BJ (cell line): ENCODE measurements around the gene XRRA1. TPM values are rescaled to one million over a fixed set of nuclear protein-coding genes. Genes with fewer than 3 reads are reported as not detected.
A peak's percentile ranks its signal among the peaks of the same experiment; 100 is the strongest.
"Not testable (repeated sequence)": the region's sequence is repeated elsewhere in the genome, so short reads cannot be mapped to it uniquely, and the experiment has no call there.

ENCODE experiments used
- CTCF ChIA-PET: fragments of 350-600 bp; formaldehyde crosslinking; extraction: SDS; loops from one replicate; lab custom pipeline; 2021; ENCODE audit warnings: antibody characterized with exemption, inconsistent platforms; lab: Yijun Ruan, JAX
- POLR2A ChIA-PET: fragments of 300-600 bp; sonication (Branson Sonifier 250); formaldehyde crosslinking; extraction: SDS; loops from one replicate; lab custom pipeline; 2021; ENCODE audit warnings: antibody characterized with exemption; lab: Charles Lee
- DNase-seq: peaks from one replicate; pipeline ENCODE4 v3.0.0-alpha.2; 2011; ENCODE audit warnings: low read depth
- H3K27me3 ChIP-seq: 2 replicates; pipeline ENCODE4 v1.6.0; 2011; ENCODE audit warnings: low read length; ENCODE audit not compliant: control insufficient read depth, insufficient read depth
- H3K36me3 ChIP-seq: 2 replicates; pipeline ENCODE4 v1.5.1; 2011; ENCODE audit warnings: low read length; ENCODE audit not compliant: control insufficient read depth, insufficient read depth
- H3K4me3 ChIP-seq: 2 replicates; pipeline ENCODE4 v1.5.1; 2011; ENCODE audit warnings: low read depth, mild to moderate bottlenecking, control low read depth, low read length
- CTCF ChIP-seq: IDR thresholded peaks from 2 replicates; pipeline ENCODE4 v1.5.1; 2011; ENCODE audit warnings: low read depth, mild to moderate bottlenecking, control low read depth, inconsistent platforms, low read length, moderate library complexity; ENCODE audit not compliant: insufficient read depth
- polyA plus RNA-seq: library from polyadenylated mRNA; depleted of rRNA; stranded (reverse); fragments of >200 nt; gene quantifications from 2 replicates; pipeline ENCODE4 v1.2.3, GENCODE V29; 2011

XRRA1 gene
- polyA plus RNA-seq, 1 experiment, result 6.8 TPM

- ChIA-PET CTCF (interaction anchor here (0.6 to 1.7 kb wide), 3 partner anchors 10 to 24 kb away, joined by 3 to 6 read pairs (median 3); no protein-coding TSS in a partner anchor), POLR2A (no interaction called here)
- TF ChIP-seq CTCF, result no peak
- Histone ChIP-seq H3K4me3 (no peak overlapping the region), H3K27me3 (no peaks in the 10 kb centered on the region), H3K36me3 (peaks cover 2% of the 10 kb centered on the region; the same call in 1 of the 2 replicates)
- no peak for DNase-seq
Measured at GRCh38 chr11:74905326-74905725, 43.6 kb downstream of the XRRA1 start.

- no peak for DNase-seq
- H3K36me3 ChIP-seq, result no peaks in the 10 kb centered on the region
- ChIA-PET CTCF (no interaction called here), POLR2A (no interaction called here)
- no peak for TF ChIP-seq CTCF
- H3K4me3 ChIP-seq, result no peak overlapping the region
- no peaks in the 10 kb centered on the region for H3K27me3 ChIP-seq
Measured at GRCh38 chr11:74902342-74902741, 46.5 kb downstream of the XRRA1 start.

GRCh38 chr11:74896311-74896710 lies 52.6 kb downstream of the XRRA1 start:
- no peaks in the 10 kb centered on the region for H3K27me3 ChIP-seq
- no peak overlapping the region for H3K4me3 ChIP-seq
- H3K36me3 ChIP-seq, result no peaks in the 10 kb centered on the region
- no peak for TF ChIP-seq CTCF
- DNase-seq, result no peak
- POLR2A ChIA-PET, result no interaction called here
- CTCF ChIA-PET, result no interaction called here

- CTCF ChIA-PET, result interaction anchor here (1.1 kb wide), 1 partner anchor 10 kb away, joined by 3 read pairs; no protein-coding TSS in a partner anchor
- POLR2A ChIA-PET, result no interaction called here
- DNase-seq, result no peak
Measured at GRCh38 chr11:74895340-74896116, 53.4 kb downstream of the XRRA1 start.

GRCh38 chr11:74893015-74893414 lies 55.9 kb downstream of the XRRA1 start:
- POLR2A ChIA-PET, CTCF ChIA-PET, DNase-seq, H3K4me3 ChIP-seq, H3K36me3 ChIP-seq, H3K27me3 ChIP-seq: not testable (repeated sequence)

More at GRCh38 chr11:74895340-74896116, 53.4 kb downstream of the XRRA1 start:
- no peaks in the 10 kb centered on the region for H3K27me3 ChIP-seq
- no peaks in the 10 kb centered on the region for H3K36me3 ChIP-seq
- no peak for TF ChIP-seq CTCF
- H3K4me3 ChIP-seq, result no peak overlapping the region

- CTCF ChIA-PET, result no interaction called here
Measured at GRCh38 chr11:74877132-74877531, 71.8 kb downstream of the XRRA1 start.

More at GRCh38 chr11:74877132-74877531, 71.8 kb downstream of the XRRA1 start:
- TF ChIP-seq CTCF, result peak; percentile 51
- no peak overlapping the region for H3K4me3 ChIP-seq
- H3K36me3 ChIP-seq, result no peaks in the 10 kb centered on the region
- POLR2A ChIA-PET, result no interaction called here
- no peaks in the 10 kb centered on the region for H3K27me3 ChIP-seq
- no peak for DNase-seq
